Large intestine (tissue), 3 donors: Measurements from ENCODE around the gene SLC16A2. TPM values are rescaled to one million over a fixed set of nuclear protein-coding genes. Genes with fewer than 3 reads are reported as not detected.

Experiments used
- DNase-seq, 2 donors: peaks; one replicate each; pipeline versions ENCODE4 v3.0.0 to v3.0.0-alpha.2; 2013
- H3K27ac ChIP-seq: one replicate; pipeline ENCODE4 v1.5.1; 2013; ENCODE audit warnings: low read length
- H3K27me3 ChIP-seq: 2 replicates; pipeline ENCODE4 v1.6.1; 2013; ENCODE audit warnings: low read length; ENCODE audit not compliant: control insufficient read depth, insufficient read depth
- H3K36me3 ChIP-seq: 2 replicates; pipeline ENCODE4 v1.6.1; 2013; ENCODE audit warnings: low read length; ENCODE audit not compliant: control insufficient read depth, insufficient read depth
- H3K4me1 ChIP-seq: one replicate; pipeline ENCODE4 v1.6.1; 2013; ENCODE audit warnings: low read length; ENCODE audit not compliant: control insufficient read depth, insufficient read depth
- H3K4me3 ChIP-seq: one replicate; pipeline ENCODE4 v1.5.1; 2013; ENCODE audit warnings: low read length
- H3K9me3 ChIP-seq: one replicate; pipeline ENCODE4 v1.6.1; 2013; ENCODE audit warnings: mild to moderate bottlenecking, low read depth, low read length, moderate library complexity; ENCODE audit not compliant: control insufficient read depth
- WGBS: methylation state at CpG from one replicate; pipeline ENCODE4 v1.1.5; 2013; ENCODE audit warnings: low lambda C conversion rate; ENCODE audit not compliant: insufficient coverage; 5-methylcytosine and 5-hydroxymethylcytosine counted together
- polyA plus RNA-seq: library from polyadenylated mRNA; unstranded; fragments of 120-200 nt; gene quantifications from one replicate; pipeline ENCODE4 v1.2.1, GENCODE V29; 2013

Gene SLC16A2
- polyA plus RNA-seq, 1 donor: 7.2 TPM

- WGBS: 80% methylated on average over 2 of the region's 2 CpGs
- Histone ChIP-seq H3K27me3 (no peaks in the 10 kb centered on the region), H3K4me3 (no peak overlapping the region), H3K27ac (no peak overlapping the region), H3K4me1 (no peaks in the 10 kb centered on the region), H3K9me3 (no peaks in the 10 kb centered on the region), H3K36me3 (no peaks in the 10 kb centered on the region)
- no peak for DNase-seq
These were observed 130.6 kb downstream of the SLC16A2 start for GRCh38 chrX:74551934-74552333.

DNA sequence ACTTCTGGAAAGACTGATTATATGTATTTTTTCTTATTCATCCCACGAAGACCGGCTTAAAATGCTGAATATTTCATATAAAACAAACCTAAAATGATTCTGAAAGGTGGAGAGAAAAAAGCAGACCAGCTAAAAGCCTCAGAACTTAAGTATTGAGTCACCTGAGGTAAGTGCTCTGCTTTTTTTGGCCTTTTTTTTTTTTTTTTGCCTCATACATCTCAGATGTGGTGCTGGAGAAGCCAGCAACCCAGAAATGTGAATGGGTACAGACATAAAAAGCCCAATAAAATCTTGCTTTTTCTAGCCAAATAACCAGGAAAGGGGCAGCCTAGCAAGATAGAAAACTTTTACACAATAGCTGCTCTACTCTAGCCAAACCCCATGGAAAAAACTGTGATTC lies 136.1 kb downstream of the SLC16A2 start:
- no CpG with 5 or more reads among the region's 2 CpGs for WGBS
- H3K4me1 ChIP-seq: no peaks in the 10 kb centered on the region
- no peak overlapping the region for H3K27ac ChIP-seq
- H3K27me3 ChIP-seq: no peaks in the 10 kb centered on the region
- no peaks in the 10 kb centered on the region for H3K9me3 ChIP-seq
- no peak overlapping the region for H3K4me3 ChIP-seq
- no peaks in the 10 kb centered on the region for H3K36me3 ChIP-seq
- DNase-seq: no peak

GRCh38 chrX:74578137-74578536 lies 156.8 kb downstream of the SLC16A2 start:
- no CpG with 5 or more reads among the region's 3 CpGs for WGBS
- Histone ChIP-seq H3K4me1 (no peaks in the 10 kb centered on the region), H3K4me3 (no peak overlapping the region), H3K36me3 (no peaks in the 10 kb centered on the region), H3K27me3 (no peaks in the 10 kb centered on the region), H3K9me3 (no peaks in the 10 kb centered on the region), H3K27ac (no peak overlapping the region)
- DNase-seq: no peak

DNA sequence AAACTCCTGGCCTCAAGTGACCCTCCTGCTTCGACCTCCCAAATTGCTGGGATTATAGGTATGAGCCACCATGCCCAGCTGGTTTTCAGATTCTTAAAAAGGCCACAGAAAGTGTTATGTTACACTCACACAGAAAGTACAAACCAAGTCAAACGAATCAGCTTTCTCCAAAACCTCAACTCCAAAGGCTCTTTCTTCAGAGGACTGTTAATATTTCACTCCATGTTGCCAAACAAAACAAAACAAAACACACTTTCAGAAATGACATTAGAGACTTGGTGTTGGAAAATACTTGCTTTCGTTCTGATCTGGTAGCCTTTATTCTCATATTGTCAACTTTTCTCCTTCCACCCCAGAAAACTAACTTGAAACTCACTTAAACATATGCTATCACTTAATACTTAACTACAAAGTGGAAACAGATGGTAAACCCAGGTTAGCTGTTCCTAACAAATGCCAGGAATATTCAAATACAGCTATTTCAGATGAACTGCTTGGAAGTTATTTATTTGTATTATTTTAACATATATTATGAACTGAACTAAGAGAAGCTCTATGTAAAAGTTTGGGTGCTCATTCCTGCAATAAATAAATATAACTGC lies 158.4 kb downstream of the SLC16A2 start:
- no peaks in the 10 kb centered on the region for H3K4me1 ChIP-seq
- no CpG with 5 or more reads among the region's 3 CpGs for WGBS

More for the DNA sequence above, 158.4 kb downstream of the SLC16A2 start:
- no peak for DNase-seq
- Histone ChIP-seq H3K4me3 (no peak overlapping the region), H3K9me3 (no peaks in the 10 kb centered on the region), H3K27ac (no peak overlapping the region), H3K27me3 (no peaks in the 10 kb centered on the region), H3K36me3 (no peaks in the 10 kb centered on the region)

Other genes starting within 250 kb of the SLC16A2 start
- gene ZCCHC13, start 117.3 kb upstream of the SLC16A2 start, polyA plus RNA-seq: not detected
- 20.1 TPM for gene RLIM, start 193.1 kb downstream of the SLC16A2 start, polyA plus RNA-seq